DMS114 treated with DMSO at 0.1 percent for 48 hours (cell line): ENCODE results near the gene SAMD4B.
A peak's percentile ranks its signal among the peaks of the same experiment; 100 is the strongest.
"Not testable (repeated sequence)": the region's sequence is repeated elsewhere in the genome, so short reads cannot be mapped to it uniquely, and the experiment has no call there.

Experiments used
- DNase-seq: peaks from one replicate; lab custom pipeline; 2025; ENCODE audit not compliant: unreplicated experiment; lab: John Stamatoyannopoulos, UW

SAMD4B gene

DNA sequence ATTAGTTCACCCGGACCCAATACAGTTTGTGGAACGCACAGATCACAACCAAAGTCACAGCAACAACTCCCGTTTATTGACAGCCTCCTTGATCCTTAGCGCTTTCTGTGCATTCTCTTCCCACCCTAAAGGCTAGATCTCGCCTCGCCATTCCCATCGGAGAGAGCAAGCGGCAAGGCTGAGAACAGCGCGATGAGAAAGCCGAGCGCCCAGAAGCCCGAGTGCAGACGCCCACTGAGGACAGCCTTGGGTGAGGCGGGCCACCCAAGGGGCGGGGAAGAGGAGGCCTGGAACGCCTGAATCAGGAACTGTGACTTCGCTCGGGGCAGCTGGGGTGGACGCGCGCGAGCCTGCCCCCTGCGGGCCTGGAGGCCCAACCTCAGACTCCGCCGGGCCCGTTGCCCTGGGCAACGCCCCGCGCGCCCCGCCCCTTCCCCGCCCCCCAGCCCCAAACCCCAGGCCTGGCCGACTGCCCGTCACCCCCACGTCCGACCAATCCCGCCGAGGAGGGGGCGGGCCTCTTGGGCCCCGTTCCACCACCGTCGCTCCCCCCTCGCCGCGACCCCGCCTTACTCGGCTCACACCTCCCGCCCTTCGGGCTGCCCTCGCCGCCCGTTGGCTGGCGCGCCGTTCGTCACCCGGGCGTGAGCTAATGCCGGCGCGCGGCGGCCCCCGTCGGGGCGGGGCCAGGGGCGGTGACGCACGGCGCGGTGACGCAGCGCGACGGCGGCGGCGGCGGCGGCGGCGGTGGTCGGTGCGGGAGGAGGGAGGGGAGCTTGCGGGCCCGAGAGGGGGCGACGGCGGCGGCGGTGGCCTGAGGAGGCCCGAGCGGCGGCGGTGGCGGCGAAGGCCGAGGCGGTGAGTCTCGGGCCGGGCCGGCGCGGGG is at the start of gene SAMD4B:
TSS of gene SAMD4B (plus strand) at position 703 of the 886 bp plus-strand sequence. CDS start 14,473 bp downstream, outside the sequence.
- peak; percentile 98 for DNase-seq

DNA sequence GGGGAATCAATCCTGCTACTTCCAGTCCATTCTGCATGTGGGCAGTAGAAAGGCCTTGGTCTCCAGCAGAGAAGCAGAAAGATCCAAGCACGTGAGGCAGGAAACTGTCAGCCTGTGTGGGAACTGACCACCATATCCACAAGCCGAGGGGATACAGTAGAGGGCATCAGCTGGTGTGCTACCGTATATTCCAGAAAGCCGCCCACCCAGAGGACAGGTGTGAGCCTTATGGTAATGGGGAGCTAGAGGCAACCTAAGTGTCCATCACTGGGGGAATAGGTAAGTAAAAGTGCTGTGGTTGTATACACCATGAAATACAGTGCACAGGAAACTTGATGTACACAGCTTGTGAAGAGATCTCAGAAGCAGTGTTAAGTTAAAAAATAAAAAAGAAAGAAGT is 48.8 kb upstream of the SAMD4B start:
- DNase-seq = no peak

DNA sequence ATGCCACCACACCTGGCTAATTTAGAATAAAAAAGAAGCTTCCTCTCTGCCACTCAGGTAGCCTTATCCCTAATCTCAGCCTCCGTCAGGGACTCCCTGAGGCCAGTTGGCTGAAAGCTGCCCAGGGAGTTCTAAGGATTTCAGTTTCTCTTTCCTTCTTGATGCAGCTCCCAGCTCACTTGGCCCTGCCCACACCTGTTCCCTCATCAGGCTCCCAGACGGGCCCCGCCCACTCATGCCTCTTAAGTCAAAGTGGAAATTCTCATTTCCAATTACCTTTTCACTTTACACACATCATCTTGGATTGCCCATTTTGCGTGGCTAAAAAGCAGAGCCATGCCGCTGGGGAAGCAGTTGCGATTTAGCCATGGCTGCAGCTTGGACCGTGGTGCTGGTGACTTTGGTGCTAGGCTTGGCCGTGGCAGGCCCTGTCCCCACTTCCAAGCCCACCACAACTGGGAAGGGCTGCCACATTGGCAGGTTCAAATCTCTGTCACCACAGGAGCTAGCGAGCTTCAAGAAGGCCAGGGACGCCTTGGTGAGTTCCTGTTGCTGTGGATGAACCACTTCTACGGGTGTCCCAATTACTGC is 46.1 kb upstream of the SAMD4B start, which contains the start of gene IFNL1:
TSS of gene IFNL1 (plus strand) at position 353 of the 591 bp plus-strand sequence. CDS start at position 368, 15 bp downstream.
- DNase-seq = no peak

DNA sequence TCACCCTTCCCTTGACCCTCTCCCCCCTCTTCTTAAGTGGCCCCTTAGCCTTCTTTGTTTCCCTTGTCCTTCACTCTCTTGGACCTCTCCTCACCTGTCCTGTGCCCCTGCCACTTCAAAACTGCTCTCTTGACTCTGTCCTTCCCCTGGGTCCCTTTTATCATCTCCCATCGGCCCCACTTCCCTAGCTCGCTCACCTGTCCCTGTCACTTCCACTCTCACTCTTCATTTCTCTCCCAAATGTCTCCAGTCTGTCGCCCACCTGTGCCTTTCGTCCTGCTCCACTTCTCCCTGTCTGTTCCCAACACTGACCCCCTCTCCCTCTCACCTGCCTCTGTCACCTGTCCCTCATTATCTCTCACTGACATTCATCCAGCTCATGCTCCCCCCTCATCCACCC is 45.3 kb upstream of the SAMD4B start:
- no peak for DNase-seq

GRCh38 chr19:39297931-39298634 is 44.1 kb upstream of the SAMD4B start:
- DNase-seq = no peak

DNA sequence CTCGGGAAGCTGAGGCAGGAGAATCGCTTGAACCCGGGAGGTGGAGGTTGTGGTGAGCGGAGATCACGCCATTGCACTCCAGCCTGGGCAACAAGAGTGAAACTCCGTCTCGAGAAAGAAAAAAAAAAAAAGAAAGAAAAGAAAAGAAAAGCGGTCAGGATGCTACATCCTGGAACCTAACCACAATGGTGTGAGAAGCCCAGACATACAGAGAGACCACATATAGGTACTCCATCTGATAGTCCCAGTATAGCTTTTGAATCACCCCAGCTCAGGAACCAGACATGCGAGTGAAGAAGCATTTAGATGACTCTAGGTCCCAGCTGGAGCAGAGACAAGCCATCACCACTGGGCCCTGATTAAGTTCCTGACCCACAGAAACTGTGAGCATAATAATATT is 42.8 kb upstream of the SAMD4B start:
- DNase-seq = no peak

- no peak for DNase-seq
Measured at GRCh38 chr19:39299832-39300231, 42.4 kb upstream of the SAMD4B start.

DNA sequence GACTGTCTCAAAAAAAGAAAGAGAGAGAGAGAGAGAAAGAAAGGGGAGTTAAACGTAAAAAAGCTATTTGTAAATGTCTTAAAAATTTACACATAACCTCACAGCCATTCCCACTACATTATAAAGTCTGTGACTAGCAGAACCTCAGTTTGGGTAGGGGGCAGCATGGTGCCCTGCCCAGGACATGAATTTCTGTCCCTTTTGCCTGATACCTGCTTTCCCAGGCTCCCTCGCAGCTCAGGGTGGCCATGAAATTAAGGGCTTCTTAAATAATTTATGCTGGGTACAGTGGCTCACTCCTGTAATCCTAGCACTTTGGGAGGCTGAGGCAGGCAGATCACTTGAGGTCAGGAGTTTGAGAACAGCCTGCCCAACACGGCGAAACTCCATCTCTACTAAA is 41.2 kb upstream of the SAMD4B start:
- DNase-seq = no peak

DNA sequence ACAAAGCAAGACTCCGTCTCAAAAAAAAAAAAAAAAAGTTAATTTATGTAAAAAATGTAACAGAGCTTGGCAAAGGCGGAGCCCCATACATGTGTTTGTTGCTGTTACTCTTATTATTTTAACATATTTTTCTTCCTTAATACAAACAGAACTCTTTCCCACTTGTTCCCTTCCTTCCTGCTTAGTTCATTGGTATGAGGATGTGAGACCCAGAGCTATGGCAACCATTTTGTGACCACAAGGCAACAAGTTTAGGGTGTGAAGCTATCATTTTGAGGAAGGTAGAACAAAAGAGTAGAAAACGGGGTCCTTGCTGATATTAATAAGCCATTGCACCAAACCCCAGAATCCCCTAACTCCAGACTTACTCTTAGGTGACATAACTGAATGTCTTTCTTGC is 40.7 kb upstream of the SAMD4B start:
- DNase-seq = no peak

DNA sequence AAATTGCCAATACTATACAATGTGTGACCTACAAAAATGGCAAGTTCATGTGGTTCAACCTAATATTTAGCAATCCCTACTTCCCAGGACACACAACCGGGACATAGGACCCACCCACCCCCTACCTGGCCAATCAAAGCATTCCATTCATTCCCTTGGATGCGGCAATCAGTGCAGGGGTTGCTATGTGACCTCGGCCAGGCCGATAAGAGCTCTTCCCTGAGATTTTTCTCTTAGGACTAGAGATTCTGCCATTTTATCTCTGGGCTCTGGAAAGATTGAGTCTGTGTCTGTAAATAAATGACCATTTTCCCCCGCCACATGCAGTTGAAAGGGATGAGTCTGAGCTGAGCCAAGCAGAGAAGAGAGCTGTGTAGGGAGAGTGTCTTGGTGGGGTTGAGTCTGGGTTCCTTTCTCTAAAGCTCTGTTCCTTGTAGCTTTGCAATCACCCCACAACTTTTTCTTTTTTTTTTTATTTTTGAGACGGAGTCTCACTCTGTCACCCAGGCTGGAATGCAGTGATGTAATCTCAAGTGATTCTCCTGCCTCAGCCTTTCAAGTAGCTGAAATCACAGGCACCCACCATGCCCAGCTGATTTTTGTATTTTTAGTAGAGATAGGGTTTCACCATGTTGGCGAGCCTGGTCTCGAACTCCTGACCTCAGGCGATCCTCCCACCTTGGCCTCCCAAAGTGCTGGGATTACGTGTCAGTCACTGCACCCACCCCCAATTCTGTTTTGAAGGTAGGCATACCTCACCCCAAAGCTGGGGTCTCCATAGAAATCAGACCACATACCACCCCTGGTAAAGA is 38.6 kb upstream of the SAMD4B start:
- no peak for DNase-seq

GRCh38 chr19:39304185-39304513 is 38.1 kb upstream of the SAMD4B start:
- DNase-seq = no peak

DNA sequence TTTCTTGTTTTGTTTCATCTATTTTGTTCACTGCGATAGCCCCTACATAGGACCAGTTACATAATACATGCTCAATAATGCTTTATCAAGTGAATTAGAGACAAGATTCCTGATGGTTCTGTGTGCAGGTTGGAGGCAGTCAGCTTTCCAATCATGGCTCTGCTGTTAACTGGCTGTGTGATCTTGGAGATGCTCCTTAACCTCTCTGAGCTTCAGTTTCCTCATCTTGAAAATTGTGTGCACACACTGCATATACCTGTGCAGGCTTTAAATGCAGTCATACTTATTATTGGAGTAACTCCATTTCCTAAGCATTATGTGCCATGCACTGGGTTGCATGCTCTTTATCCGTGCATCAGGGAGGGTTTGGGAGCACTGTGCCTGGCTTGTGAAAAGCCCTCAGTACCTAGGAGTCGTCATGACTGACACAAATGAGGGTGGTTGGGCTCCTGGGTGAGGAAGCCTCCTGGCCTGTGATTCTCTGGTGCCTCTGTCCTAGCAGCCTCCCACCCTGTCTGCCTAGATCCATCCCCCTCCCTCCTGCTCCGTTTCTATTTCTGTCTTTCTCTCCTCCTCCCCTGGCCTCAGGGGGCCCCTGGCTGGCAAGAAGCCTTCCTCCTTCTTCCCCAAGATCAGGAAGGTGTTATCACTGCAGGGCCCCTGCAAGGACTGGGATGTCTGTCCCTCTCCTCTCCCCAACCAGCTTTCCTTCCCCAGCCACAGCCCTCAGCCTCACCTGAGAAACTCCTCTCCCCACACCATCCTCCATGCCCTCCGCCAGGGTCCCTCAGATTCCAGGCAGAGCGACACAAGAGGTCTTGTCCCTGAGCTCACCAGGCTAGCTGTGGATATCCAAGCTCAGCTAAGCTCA is 37.3 kb upstream of the SAMD4B start:
- no peak for DNase-seq

GRCh38 chr19:39306075-39306474 is 36.1 kb upstream of the SAMD4B start:
- DNase-seq = no peak

DNA sequence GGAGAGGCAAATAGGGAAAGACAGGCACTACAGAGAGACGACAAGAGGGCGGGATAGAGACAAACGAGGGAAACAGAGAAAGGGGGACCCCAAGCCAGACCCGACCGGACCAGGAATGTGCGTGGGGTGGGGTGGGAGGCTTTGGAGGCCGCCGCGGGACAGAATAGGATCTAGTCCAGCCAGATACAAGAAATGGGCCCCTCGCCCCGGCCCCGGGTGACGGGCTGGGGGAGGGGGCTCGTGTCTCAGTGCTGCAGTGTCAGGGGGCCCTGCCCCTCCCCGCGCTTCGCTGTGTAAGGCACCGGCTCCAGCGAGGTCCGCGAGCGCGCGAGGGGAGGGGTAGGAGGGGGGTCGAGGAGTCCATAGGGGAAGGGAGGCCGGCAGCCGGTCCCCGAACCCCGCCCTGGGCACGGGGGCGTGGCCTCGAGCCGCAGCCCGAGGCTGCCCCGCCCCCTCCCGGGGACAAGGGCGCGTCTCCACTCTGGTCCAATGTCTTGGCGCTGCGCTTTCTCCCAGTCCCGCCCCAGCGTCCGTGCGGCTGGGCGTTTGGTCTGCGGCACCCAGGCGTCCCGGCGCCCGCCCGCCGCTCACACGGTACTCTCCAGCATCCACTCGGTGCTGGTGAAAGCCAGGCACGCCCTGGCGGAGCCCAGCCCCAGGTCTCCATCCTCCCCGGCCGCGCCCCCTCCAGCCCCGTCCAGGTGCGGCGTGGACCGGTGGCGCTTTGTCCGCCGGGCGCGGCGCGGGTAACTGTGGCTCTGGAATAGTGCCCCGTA is 35.0 kb upstream of the SAMD4B start:
- no peak for DNase-seq

DNA sequence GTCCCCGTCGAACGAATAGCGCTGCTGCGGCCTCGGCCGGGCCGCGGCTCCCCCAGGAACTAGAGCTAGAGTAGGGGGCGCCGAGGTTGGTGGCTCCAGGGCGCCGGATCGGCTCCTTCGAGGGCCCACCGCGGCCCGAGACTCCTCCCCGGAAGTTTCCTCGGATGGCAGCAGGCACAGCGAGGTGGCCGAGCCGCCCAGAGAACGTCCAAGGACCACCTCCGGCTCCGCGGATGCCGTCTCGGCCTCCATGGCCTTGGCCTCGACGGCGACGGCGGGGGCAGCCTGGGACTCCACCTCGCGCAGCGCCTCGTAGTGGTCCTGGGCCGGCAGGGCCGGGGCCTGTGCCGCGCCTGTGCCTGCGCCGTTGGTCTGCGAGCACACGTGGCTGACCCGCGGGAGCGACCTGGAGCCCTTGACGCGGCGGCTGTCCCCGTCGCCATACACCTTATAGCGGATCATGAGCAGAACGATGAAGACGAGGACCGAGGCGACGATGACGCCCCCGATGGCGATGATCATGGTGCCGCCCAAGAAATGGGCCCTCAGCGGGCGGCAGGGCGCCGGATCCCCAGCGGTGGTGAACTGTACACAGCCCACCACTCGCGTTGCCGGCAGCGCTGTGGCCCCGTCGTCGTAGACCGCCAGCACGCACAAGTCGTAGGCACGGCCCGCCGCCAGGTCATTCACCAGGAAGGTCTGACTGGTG is 34.2 kb upstream of the SAMD4B start:
- no peak for DNase-seq

DNA sequence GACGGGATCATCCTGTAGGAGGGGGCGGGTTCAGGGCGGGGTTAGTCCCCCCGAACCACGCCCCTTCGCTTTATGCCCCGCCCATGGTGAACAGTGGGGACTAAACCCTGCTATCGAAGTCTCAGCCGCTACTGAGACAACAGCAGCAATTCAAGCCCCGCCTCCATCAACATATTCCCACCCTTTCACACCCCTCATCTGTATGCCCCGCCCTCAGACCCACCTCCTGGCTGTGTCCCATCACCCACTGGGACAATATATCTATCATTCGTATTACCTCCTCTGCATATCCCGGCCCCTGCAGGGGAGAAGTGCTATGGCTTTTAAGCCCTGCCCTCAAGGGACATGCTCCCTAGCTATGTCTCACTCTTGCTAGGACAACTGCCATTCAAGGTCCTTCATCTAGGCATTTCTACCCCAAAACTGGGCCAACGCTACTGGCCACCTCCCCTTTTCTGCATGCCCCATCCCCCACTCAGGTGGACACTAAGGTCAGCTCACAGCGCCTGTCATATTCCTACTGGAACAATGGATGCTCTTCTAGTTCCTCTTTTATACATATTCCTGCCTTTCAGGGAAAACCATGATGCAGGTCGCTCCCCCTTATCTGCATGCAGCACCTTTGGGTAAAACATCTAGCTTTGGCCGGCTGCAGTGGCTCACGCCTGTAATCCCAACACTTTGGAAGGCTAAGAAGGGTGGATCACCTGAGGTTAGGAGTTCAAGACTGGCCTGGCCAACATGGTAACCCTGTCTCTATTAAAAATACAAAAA is 33.5 kb upstream of the SAMD4B start:
- DNase-seq = peak; percentile 20

DNA sequence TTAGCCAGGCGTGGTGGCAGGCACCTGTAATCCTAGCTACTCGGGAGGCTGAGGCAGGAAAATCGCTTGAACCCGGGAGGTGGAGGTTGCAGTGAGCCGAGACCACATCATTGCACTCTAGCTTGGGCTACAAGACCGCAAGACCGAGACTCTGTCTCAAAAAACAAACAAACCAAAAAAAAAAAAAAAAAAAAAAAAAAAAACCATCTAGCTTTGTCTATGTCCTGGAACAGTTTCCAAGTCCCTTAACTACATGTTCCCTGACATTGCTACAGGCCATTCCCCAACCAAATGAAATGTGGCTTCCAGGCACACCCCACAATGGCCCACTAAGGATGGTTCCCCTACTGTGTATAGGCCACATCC is 32.9 kb upstream of the SAMD4B start:
- not testable (repeated sequence) for DNase-seq
